Endothelial cell (in vitro differentiated cells): Measurements from ENCODE around the gene SLC34A1. TPM values are rescaled to one million over a fixed set of nuclear protein-coding genes. Genes with fewer than 3 reads are reported as not detected.

Experiments used
- DNase-seq: peaks from one replicate; pipeline ENCODE4 v3.0.0; 2021; ENCODE audit warnings: low spot score
- H3K27ac Mint-ChIP-seq: one replicate; pipeline ENCODE4 v1.8.0; 2021; ENCODE audit warnings: mixed read lengths, inconsistent platforms; ENCODE audit not compliant: unreplicated experiment
- H3K27me3 Mint-ChIP-seq: one replicate; pipeline ENCODE4 v1.8.0; 2021; ENCODE audit warnings: mild to moderate bottlenecking, moderate library complexity, mixed read lengths, inconsistent platforms; ENCODE audit not compliant: unreplicated experiment
- H3K36me3 Mint-ChIP-seq: one replicate; pipeline ENCODE4 v1.8.0; 2021; ENCODE audit warnings: mild to moderate bottlenecking, low read depth, mixed read lengths, inconsistent platforms; ENCODE audit not compliant: unreplicated experiment
- H3K4me1 Mint-ChIP-seq: one replicate; pipeline ENCODE4 v1.8.0; 2021; ENCODE audit warnings: mild to moderate bottlenecking, mixed read lengths, inconsistent platforms; ENCODE audit not compliant: unreplicated experiment
- H3K4me3 Mint-ChIP-seq: one replicate; pipeline ENCODE4 v1.8.0; 2021; ENCODE audit warnings: mild to moderate bottlenecking, mixed read lengths, inconsistent platforms; ENCODE audit not compliant: unreplicated experiment
- H3K9me3 Mint-ChIP-seq: one replicate; pipeline ENCODE4 v1.8.0; 2021; ENCODE audit warnings: mixed read lengths, inconsistent platforms; ENCODE audit not compliant: unreplicated experiment
- total RNA-seq: library from RNA; stranded (reverse); fragmentation: NEBNext Ultra II Directional; extraction: Animal tissue kit (Norgen Biotek cat#: 25700); gene quantifications from one replicate; pipeline ENCODE4 v1.2.1, GENCODE V29; 2021; ENCODE audit not compliant: unreplicated experiment
- TF ChIP-seq, protein P1 (sequence below): fragments of 200-600 bp; sonication (generic); IDR thresholded peaks from one replicate; pipeline ENCODE4 v1.5.0; 2021; ENCODE audit warnings: antibody characterized with exemption; ENCODE audit not compliant: unreplicated experiment

The SLC34A1 gene
- total RNA-seq, 1 donor from 2014 or later, result not detected

GRCh38 chr5:177434437-177434836 lies 50.2 kb downstream of the SLC34A1 start:
- TF ChIP-seq, protein P1, sequence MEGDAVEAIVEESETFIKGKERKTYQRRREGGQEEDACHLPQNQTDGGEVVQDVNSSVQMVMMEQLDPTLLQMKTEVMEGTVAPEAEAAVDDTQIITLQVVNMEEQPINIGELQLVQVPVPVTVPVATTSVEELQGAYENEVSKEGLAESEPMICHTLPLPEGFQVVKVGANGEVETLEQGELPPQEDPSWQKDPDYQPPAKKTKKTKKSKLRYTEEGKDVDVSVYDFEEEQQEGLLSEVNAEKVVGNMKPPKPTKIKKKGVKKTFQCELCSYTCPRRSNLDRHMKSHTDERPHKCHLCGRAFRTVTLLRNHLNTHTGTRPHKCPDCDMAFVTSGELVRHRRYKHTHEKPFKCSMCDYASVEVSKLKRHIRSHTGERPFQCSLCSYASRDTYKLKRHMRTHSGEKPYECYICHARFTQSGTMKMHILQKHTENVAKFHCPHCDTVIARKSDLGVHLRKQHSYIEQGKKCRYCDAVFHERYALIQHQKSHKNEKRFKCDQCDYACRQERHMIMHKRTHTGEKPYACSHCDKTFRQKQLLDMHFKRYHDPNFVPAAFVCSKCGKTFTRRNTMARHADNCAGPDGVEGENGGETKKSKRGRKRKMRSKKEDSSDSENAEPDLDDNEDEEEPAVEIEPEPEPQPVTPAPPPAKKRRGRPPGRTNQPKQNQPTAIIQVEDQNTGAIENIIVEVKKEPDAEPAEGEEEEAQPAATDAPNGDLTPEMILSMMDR, result no peak
- H3K27ac Mint-ChIP-seq, result no peak overlapping the region

DNA sequence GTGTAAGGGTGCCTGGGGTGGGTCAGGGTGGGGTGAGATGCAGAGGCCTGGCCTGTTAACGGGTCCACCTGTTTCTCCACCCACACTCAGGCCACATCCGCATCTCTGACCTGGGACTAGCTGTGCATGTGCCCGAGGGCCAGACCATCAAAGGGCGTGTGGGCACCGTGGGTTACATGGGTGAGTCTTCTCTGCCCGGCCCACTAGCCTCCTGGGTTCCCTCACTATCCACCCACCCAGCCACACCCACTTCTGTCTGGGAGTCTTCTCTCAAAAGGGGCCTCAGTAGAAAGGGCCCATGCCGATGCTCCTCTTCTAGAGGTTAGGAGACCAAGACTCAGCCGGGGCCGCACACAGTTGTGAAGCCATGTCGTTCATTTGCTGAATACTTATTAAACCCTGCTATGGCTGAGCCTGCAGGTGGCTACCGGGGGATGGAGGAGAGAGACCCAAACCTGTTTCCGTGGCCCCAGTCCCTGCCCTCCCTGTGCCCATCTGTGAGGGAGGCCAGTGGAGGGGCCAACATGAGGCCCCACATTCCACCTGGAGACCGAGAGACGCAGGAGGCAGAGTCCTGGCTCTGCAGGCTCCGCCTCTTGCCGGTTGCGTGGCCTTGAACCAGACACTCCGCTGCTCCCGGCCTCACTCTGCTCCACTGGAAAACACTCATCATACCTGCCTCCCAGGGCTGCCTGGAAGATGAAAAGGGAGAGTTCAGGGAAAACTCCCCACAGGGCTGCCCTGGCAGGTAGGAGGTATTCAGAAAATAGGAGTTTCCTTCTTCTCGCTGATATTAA lies 50.9 kb downstream of the SLC34A1 start:
- H3K4me1 Mint-ChIP-seq, result no peaks in the 10 kb centered on the region
- peaks cover 16% of the 10 kb centered on the region for H3K27me3 Mint-ChIP-seq
- H3K27ac Mint-ChIP-seq, result no peak overlapping the region
- H3K9me3 Mint-ChIP-seq, result no peaks in the 10 kb centered on the region
- DNase-seq, result no peak
- H3K4me3 Mint-ChIP-seq, result no peak overlapping the region
- peaks cover 26% of the 10 kb centered on the region for H3K36me3 Mint-ChIP-seq
- TF ChIP-seq, protein P1, result no peak

More at GRCh38 chr5:177434437-177434836, 50.2 kb downstream of the SLC34A1 start:
- H3K4me1 Mint-ChIP-seq, result no peaks in the 10 kb centered on the region
- H3K27me3 Mint-ChIP-seq, result peaks cover 15% of the 10 kb centered on the region
- peaks cover 20% of the 10 kb centered on the region for H3K36me3 Mint-ChIP-seq
- H3K9me3 Mint-ChIP-seq, result no peaks in the 10 kb centered on the region
- no peak for DNase-seq
- H3K4me3 Mint-ChIP-seq, result no peak overlapping the region

DNA sequence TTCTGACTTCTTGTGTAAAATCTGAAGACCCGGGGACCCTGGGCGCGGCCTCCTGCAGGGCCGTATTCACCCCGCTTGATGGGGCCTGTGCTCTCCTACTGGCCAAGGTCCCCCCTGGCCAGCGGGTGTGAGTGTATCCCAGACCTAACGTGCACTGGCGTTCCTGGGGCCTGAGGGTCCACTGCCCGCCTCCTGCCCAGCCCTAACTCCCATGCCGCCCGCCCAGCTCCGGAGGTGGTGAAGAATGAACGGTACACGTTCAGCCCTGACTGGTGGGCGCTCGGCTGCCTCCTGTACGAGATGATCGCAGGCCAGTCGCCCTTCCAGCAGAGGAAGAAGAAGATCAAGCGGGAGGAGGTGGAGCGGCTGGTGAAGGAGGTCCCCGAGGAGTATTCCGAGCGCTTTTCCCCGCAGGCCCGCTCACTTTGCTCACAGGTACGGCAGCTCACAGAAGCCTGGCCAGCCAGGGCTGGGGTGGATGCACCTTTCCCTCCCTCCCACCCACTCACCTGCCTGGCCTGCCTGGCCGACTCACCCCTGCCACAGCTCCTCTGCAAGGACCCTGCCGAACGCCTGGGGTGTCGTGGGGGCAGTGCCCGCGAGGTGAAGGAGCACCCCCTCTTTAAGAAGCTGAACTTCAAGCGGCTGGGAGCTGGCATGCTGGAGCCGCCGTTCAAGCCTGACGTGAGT lies 51.8 kb downstream of the SLC34A1 start:
- Mint-ChIP-seq H3K4me3 (no peak overlapping the region), H3K36me3 (peaks cover 26% of the 10 kb centered on the region), H3K4me1 (no peaks in the 10 kb centered on the region), H3K9me3 (no peaks in the 10 kb centered on the region), H3K27ac (no peak overlapping the region), H3K27me3 (peaks cover 16% of the 10 kb centered on the region)
- DNase-seq, result no peak
- TF ChIP-seq, protein P1, result no peak

DNA sequence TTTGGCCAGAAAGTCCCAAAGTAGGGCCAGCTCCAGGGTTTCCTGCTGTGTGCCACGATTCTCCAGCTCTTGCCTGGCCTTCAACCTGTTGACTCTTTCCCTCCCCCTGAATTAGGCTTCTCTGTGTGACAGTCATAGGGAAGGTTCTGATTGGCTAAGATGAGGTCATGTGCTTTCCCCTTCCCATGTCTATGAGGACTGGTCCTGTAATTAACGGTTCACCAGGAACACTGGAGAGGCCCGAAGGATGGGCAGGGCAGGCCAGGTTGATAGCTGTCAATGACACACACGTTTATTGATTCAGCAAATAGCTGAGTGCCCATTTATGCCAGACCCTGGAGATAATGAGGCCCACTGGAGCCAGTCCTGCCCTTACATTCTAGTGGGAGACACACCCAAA lies 53.4 kb downstream of the SLC34A1 start:
- Mint-ChIP-seq H3K4me1 (no peaks in the 10 kb centered on the region), H3K9me3 (no peaks in the 10 kb centered on the region), H3K27me3 (peaks cover 18% of the 10 kb centered on the region), H3K27ac (no peak overlapping the region), H3K4me3 (no peak overlapping the region), H3K36me3 (peaks cover 31% of the 10 kb centered on the region)
- TF ChIP-seq, protein P1, result no peak
- no peak for DNase-seq

- no peak for DNase-seq
- no peak overlapping the region for H3K27ac Mint-ChIP-seq
- peaks cover 21% of the 10 kb centered on the region for H3K27me3 Mint-ChIP-seq
- no peaks in the 10 kb centered on the region for H3K4me1 Mint-ChIP-seq
- TF ChIP-seq, protein P1, result no peak
- no peaks in the 10 kb centered on the region for H3K9me3 Mint-ChIP-seq
- no peak overlapping the region for H3K4me3 Mint-ChIP-seq
- peaks cover 31% of the 10 kb centered on the region for H3K36me3 Mint-ChIP-seq
Observed at GRCh38 chr5:177438468-177438867, 54.2 kb downstream of the SLC34A1 start.
